Measurements from ENCODE around the gene SPEG.
"Not testable (repeated sequence)": the region's sequence is repeated elsewhere in the genome, so short reads cannot be mapped to it uniquely, and the experiment has no call there.

SPEG gene

GRCh38 chr2:219405451-219405850 lies 29.2 kb upstream of the SPEG start:
- no peak for DNase-seq

DNA sequence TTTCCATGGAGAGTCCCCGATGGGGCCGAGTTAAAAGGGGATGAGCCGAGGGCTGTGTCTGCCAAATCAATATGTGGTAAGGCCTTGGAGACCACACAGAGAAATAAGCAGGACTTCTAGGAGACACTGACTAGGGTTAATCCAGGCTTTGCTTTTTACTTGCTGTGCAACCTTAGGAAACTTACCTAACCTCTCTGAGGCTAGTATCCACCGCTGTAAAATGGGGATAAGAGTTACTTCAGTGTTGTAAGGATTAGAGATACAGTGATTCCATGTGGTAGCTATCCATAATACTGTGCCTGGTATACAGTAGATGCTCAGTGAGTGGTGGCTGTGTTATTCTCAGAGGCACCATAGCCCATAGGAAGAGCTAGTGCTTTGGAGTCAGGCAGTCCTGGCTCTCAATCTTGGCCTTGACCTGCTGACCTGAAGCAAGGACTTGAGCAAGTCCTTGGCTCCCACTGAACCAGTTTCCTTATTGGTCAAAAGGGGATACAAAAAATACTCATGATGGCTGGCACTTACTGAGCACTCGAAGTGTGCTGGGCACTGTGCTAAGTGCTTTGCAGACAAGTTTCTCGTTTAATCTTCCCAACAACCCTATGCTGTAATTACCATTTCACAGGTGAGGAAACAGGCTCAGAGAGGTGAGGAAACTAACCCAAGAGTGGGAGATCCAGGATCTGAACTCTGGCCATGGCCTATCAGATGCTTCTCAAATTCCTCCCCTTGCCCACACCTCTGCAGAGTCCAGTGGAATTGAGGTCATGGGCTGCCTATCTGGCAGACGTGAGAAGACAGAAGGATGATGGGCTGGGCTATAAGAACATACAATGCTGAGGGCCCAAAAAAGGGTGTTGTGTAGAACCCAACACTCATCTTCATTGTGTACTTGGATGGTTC lies 28.4 kb upstream of the SPEG start:
- DNase-seq = no peak

DNA sequence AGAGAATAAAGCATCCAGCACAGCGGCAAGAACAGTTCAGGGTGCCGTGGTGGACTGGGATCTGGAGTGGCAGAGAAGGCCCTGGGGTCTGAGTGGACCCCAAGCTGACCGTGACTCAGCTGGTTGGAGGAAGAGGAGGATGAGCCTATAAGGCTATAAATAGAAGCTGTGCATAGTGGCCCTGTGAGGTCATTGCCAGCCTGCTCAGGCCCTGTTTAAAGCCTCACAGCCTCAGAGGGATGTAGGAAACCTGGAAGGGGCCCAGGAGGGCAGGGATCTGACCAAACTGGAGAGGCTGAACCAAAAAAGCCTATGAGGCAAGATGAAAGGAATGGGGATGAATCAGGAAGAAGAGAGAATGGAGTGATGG lies 27.8 kb upstream of the SPEG start:
- DNase-seq = no peak

DNA sequence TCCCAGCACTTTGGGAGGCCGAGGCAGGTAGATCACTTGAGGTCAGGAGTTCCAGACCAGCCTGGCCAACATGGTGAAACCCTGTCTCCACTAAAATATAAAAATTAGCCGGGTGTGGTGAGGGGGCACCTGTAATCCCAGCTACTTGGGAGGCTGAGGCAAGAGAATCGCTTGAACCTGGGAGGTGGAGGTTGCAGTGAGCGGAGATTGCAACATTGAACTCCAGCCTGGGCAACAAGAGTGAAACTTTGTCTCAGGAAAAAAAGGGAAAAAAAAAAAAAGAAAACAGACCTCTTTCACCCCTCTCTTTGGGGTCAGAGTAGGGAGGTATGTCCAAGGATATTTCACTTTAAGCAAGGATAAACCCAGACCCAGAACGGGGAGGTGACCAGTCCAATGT lies 27.3 kb upstream of the SPEG start:
- DNase-seq = not testable (repeated sequence)

DNA sequence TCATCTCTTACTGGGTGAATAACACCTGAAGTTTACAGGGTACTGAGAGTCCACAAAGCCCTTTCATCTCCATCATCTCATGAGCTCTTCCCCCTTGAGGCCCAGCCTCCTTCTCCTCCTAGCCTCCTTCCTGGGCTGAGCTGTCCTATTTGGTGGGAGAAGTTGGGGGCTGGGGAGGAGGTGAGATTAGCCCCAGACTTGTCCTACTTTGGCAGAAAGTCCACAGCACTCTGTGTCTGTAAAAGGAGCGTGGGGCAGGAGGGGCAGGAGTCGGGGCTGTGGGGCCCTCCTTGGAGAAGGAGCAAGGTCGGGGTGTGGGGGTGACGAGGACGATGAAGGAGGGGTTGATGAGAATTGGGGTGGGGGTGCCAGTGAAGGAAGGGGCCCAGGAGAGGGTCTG lies 26.4 kb upstream of the SPEG start:
- no peak for DNase-seq

DNA sequence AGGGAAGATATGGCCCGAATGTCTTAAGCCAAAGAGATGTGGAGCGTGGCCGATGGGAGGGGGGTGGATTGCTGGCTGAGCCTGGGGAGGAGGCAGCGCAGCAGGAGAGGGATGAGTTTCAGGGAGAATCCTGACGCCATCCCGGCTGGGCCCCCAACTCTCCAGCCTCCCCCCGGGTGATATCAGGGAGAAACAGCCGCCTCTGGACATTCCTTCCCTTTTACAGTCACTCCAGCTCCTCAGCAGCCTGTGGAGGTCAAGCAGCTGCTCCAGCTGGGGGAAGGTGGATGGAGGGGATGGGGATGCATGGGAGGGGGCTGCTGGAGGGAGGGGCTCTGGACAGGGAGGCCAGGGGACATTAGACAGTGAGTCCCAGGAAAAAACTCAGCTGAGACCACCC lies 26.0 kb upstream of the SPEG start:
- DNase-seq = no peak

DNA sequence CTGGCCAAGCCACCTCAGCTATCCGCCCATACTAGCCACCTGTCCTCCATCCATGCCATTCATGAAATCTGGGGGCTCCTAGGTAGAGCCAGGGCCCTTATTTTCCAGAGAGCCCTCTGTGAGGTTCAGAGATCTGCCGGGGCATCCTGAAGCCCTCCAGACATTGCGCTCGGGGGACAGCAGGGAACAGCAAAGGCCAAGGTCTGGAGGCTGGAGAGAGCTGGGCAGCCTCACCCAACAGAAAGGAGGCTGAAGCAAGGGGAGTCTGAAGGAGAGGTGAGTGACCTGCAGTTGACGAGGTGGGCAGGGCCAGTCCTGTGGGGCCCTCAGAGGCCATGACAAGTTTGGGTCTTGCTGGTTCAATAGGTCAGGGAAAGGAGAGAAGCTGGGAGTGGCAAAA lies 25.0 kb upstream of the SPEG start:
- no peak for DNase-seq

- no peak for DNase-seq
These were observed 24.3 kb upstream of the SPEG start for GRCh38 chr2:219410390-219410789.

GRCh38 chr2:219414857-219415256 lies 19.8 kb upstream of the SPEG start:
- DNase-seq = no peak

GRCh38 chr2:219415580-219416234 lies 18.9 kb upstream of the SPEG start:
- DNase-seq = no peak

GRCh38 chr2:219416235-219416602 lies 18.4 kb upstream of the SPEG start:
- DNase-seq = no peak

- DNase-seq = no peak
These were observed 17.7 kb upstream of the SPEG start for GRCh38 chr2:219416938-219417337.

GRCh38 chr2:219417374-219417773 lies 17.3 kb upstream of the SPEG start:
- DNase-seq = no peak

GRCh38 chr2:219418155-219419011 lies 16.3 kb upstream of the SPEG start, which contains the start of gene DES:
Gene DES (plus strand): TSS chr2:219418377. CDS start chr2:219418463, 86 bp downstream.
- no peak for DNase-seq

GRCh38 chr2:219419012-219419324 lies 15.7 kb upstream of the SPEG start:
- no peak for DNase-seq

DNA sequence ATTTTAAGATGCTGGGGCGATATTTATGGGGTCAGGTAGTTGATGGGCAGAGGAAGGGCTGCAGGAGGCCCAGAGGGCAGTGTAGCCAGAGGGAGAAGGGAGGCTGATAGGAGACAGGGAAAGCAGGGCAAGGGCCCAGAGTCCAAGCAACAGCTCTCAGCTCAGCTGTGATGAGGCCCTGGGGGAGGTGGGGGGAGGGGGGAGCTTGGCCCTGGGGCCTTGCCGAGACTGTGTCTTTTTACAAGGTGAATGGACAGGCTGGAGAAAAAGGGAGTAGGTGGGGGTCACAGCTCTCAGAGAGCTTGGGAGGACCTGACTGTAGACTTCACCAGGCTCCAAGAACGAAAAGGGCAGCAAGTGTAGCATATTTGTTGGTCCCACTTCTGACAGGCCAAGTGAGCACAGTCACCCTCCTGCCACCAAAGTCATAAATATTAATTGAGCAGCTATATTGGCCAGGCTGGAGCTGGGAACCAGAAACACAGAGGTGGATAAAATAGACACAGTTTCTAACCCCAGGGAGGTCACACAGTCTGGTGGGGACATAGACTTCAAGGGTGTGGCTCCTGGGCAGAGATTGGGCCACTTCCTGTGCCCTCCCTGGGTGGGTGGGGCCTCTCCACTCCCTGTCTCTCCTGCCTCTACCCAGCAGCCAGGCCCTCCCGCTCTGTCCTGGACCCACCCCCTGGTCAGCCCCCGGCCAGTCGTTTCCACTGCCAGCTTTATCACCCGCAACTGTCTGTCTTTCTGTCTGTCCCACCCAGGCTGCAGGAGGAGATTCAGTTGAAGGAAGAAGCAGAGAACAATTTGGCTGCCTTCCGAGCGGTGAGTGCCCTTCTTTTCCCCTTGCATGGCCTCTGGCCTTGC lies 15.1 kb upstream of the SPEG start:
- peak in 1 of 2 donors; percentile 21 for DNase-seq

- no peak for DNase-seq
These were observed 14.0 kb upstream of the SPEG start for GRCh38 chr2:219420687-219421086.

- DNase-seq = no peak
These were observed 13.3 kb upstream of the SPEG start for GRCh38 chr2:219421323-219421722.

DNA sequence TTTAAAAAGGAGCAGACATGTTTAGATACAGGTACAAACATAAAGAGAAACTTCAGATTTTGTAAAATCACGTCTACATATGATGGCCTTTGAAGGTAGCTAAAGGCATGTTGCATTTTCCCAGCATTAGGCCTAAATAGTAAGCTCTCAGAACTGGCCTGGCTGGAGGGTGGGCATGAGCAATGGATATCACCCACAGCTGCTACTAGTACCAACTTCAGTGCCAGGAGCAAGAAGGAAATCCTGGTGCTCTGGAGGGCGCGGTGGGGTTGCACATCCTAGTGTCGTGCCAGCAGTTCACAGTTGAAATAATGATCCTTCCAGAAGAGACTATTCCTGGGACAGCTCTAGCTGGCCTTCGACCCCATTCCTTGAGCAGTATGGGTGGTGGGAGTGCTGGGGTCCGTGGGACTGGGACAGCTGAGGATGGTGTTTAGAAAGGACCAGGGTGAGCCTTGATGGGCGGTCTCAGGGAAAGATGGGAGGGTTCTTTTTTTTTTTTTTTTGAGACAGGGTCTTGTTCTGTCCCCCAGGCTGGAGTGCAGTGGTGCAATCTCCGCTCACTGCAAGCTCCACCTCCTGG lies 11.6 kb upstream of the SPEG start:
- no peak for DNase-seq

- DNase-seq = no peak
These were observed 10.8 kb upstream of the SPEG start for GRCh38 chr2:219423652-219424377.

DNA sequence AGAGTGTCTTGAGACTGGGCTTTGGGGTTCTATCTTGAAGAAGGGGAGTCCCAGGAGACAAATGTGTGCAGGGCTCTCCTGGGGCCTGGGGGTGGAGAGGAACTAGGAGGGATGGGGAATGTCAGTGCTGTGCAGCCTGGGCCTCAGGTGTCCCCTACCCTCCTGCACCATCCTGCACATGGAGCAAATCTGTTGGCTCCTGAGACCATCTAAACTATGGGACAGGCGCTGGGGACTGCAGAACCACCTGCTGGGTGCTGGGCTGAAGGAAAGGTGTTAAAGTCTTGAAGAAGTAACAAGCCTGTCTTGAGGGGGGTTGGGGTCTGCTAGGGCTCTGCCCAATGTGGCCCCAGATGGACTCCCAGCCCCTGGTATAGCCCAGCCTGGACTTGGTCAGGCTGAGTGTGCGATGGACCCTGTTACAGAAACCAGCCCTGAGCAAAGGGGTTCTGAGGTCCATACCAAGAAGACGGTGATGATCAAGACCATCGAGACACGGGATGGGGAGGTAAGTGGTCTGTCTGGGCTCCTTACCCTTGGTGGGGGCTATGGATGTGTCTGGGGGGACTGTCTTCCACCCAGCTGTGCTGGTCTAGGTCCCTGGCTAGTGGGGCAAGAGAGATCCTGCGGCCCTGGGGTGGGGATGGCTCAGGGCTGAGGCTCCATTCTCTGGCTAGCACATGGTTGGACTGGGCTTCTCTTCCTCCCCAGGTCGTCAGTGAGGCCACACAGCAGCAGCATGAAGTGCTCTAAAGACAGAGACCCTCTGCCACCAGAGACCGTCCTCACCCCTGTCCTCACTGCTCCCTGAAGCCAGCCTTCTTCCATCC lies 9.2 kb upstream of the SPEG start:
- no peak for DNase-seq

Measured in inflammatory macrophage treated with lipopolysaccharide for 1 hour (primary cell).